PC-3 (cell line): ENCODE measurements around the gene C17orf78. TPM values are rescaled to one million over a fixed set of nuclear protein-coding genes. Genes with fewer than 3 reads are reported as not detected.

Source experiments
- ATAC-seq: fragments of 200-7000 bp; cut with Tn5 transposase; 2 replicates; pipeline ENCODE4 v1.9.1; 2020; ENCODE audit warnings: mild to moderate bottlenecking, moderate library complexity
- BruUV-seq: library from RNA; stranded (reverse); fragments of 400-500 nt; replicated peaks from 2 replicates; lab custom pipeline; 2021; lab: Mats Ljungman, UMichigan
- CTCF ChIA-PET: fragments of 300-600 bp; sonication (Branson Sonifier 250); formaldehyde crosslinking; loops from one replicate; lab custom pipeline; 2022; ENCODE audit warnings: antibody characterized with exemption; lab: Charles Lee
- POLR2A ChIA-PET: fragments of 300-600 bp; sonication (Branson Sonifier 250); formaldehyde crosslinking; loops from one replicate; lab custom pipeline; 2022; ENCODE audit warnings: antibody characterized with exemption; ENCODE audit not compliant: unreplicated experiment; lab: Charles Lee
- DNase-seq: peaks from one replicate; pipeline ENCODE4 v3.0.0-alpha.2; 2015
- H2AFZ ChIP-seq: fragments of 300-600 bp; sonication (generic); 2 replicates; pipeline ENCODE4 v1.6.0; 2016; ENCODE audit warnings: antibody characterized with exemption, low read length
- H3F3A ChIP-seq: fragments of 300-600 bp; sonication (generic); one replicate; pipeline ENCODE4 v1.6.0; 2017; ENCODE audit warnings: antibody characterized with exemption, low read length, control low read depth, mild to moderate bottlenecking; ENCODE audit not compliant: unreplicated experiment
- H3K27ac ChIP-seq: fragments of 300-600 bp; sonication (generic); 2 replicates; pipeline ENCODE4 v1.5.1; 2016; ENCODE audit warnings: mild to moderate bottlenecking, low read length
- H3K27me3 ChIP-seq: fragments of 300-600 bp; sonication (generic); 2 replicates; pipeline ENCODE4 v1.6.1; 2016; ENCODE audit warnings: low read length, mixed read lengths
- H3K36me3 ChIP-seq: fragments of 300-600 bp; sonication (generic); 2 replicates; pipeline ENCODE4 v1.6.1; 2016; ENCODE audit warnings: low read depth, mixed run types, low read length, mixed read lengths
- H3K4me1 ChIP-seq: fragments of 300-600 bp; sonication (generic); 2 replicates; pipeline ENCODE4 v1.5.1; 2016; ENCODE audit warnings: low read length; ENCODE audit not compliant: insufficient read depth
- H3K4me2 ChIP-seq: fragments of 300-600 bp; sonication (generic); 2 replicates; pipeline ENCODE4 v1.6.0; 2016; ENCODE audit warnings: low read length
- H3K4me3 ChIP-seq: fragments of 300-600 bp; sonication (generic); 2 replicates; pipeline ENCODE4 v1.5.1; 2016; ENCODE audit warnings: mild to moderate bottlenecking, low read length, mixed read lengths
- H3K79me2 ChIP-seq: fragments of 300-600 bp; sonication (generic); 2 replicates; pipeline ENCODE4 v1.6.1; 2017; ENCODE audit warnings: low read length, mixed read lengths
- H3K9ac ChIP-seq: fragments of 300-600 bp; sonication (generic); 2 replicates; pipeline ENCODE4 v1.6.0; 2016; ENCODE audit warnings: mild to moderate bottlenecking, low read length
- H3K9me2 ChIP-seq: fragments of 300-600 bp; sonication (generic); replicated peaks from 2 replicates; pipeline ENCODE4 v1.6.1; 2016; ENCODE audit warnings: mixed run types, low read length, mixed read lengths
- H3K9me3 ChIP-seq: fragments of 300-600 bp; sonication (generic); 2 replicates; pipeline ENCODE4 v1.6.1; 2016; ENCODE audit warnings: low read length, mixed read lengths
- H4K20me1 ChIP-seq: fragments of 300-600 bp; sonication (generic); 2 replicates; pipeline ENCODE4 v1.6.1; 2016; ENCODE audit warnings: low read length, mixed read lengths
- EZH2 ChIP-seq: fragments of 300-600 bp; sonication (generic); IDR thresholded peaks from one replicate; pipeline ENCODE4 v1.6.1; 2017; ENCODE audit warnings: antibody characterized with exemption, mild to moderate bottlenecking, low read length; ENCODE audit not compliant: unreplicated experiment
- EZH2phosphoT487 ChIP-seq: fragments of 300-600 bp; sonication (generic); IDR thresholded peaks from 2 replicates; pipeline ENCODE4 v1.6.1; 2018; ENCODE audit warnings: mild to moderate bottlenecking, antibody characterized with exemption, low read length, borderline replicate concordance
- intact Hi-C: fragments of 100-400 bp; cut with micrococcal nuclease; formaldehyde crosslinking; loops from 2 replicates; pipeline ENCODE4 v1.9.0; 2023
- total RNA-seq: library from RNA; depleted of rRNA; stranded (reverse); fragments of >200 nt; gene quantifications from 2 replicates; pipeline ENCODE4 v1.2.3, GENCODE V29; 2014
- TF ChIP-seq, protein P1 (sequence below): fragments of 300-600 bp; sonication (generic); conservative IDR thresholded peaks from 2 replicates; pipeline ENCODE4 v1.5.1; 2017; ENCODE audit warnings: antibody characterized with exemption, low read depth, mild to moderate bottlenecking, low read length

The C17orf78 gene
- total RNA-seq, 1 experiment from 2014 or later = not detected

DNA sequence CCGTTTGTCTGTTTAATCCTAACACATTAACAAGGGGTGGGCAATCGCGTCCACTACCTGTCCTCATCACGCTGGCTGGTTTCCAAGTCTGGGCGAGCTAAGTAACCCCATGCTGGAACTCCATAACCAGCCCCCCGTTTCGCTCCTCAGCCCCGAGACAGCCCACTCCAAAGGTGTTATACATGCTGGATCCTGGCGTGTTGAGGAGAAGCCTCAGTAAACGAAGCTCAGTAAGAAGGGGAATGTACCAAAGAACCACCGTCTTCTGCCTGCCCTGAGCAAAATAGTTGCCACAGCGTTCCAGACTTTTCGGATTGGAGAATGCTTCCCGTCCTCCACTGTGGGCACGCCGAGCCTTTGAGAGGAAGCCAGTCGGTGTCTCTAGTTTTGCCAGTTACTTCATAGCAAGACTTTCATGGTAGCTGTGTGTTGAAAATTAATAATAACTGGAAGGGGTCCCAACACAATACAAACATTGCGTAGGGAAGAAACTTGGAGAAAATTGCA lies 16.1 kb upstream of the C17orf78 start:
- POLR2A ChIA-PET = interaction anchor here (0.6 kb wide), 1 partner anchor 312 kb away, joined by 7 read pairs; no protein-coding TSS in a partner anchor

DNA sequence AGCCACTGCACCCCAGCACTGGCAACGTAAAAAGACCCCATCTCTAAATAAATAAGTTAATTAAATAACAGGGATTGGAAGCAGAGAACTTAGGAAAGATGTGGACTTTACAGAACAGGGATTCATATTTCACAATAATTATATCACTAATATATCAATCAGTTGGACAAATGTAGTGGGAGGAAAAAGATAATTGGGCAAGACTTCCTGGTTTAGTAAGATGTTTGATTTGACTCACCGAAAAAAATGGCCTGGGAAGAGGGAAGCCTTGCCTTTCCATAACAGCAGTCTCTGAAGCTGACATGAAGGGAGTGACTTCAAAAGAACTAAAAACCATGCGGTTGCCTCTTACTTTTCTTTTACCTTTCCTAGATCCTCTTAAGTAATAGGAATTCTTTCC lies 15.2 kb upstream of the C17orf78 start:
- Histone ChIP-seq H3K36me3 (no peaks in the 10 kb centered on the region), H3K9me3 (no peaks in the 10 kb centered on the region), H4K20me1 (peaks cover 17% of the 10 kb centered on the region), H3K27me3 (no peaks in the 10 kb centered on the region), H3K9ac (no peak overlapping the region), H3K4me3 (no peak overlapping the region), H3K4me2 (no peak overlapping the region), H3K4me1 (peaks cover 27% of the 10 kb centered on the region), H3F3A (no peaks in the 10 kb centered on the region), H3K27ac (peak overlapping the region; percentile 77; the same call in 1 of the 2 replicates), H2AFZ (no peak overlapping the region), H3K79me2 (peaks cover 32% of the 10 kb centered on the region), H3K9me2 (no peaks in the 10 kb centered on the region)
- DNase-seq (peak; percentile 62), ATAC-seq (no peak)
- no TSS peak for BruUV-seq
- ChIA-PET POLR2A (no interaction called here), CTCF (no interaction called here)
- no peak for TF ChIP-seq EZH2phosphoT487
- intact Hi-C loops = no loop called here

More for the DNA sequence above, 16.1 kb upstream of the C17orf78 start:
- Histone ChIP-seq H3K9me2 (no peaks in the 10 kb centered on the region), H3K4me2 (peak overlapping the region; percentile 85), H3K4me3 (peak overlapping the region; percentile 85; the same call in 1 of the 2 replicates), H3K36me3 (no peaks in the 10 kb centered on the region), H2AFZ (peak overlapping the region; percentile 72; the same call in 1 of the 2 replicates), H3K9ac (peak overlapping the region; percentile 98), H3K27ac (peak overlapping the region; percentile 77), H3K9me3 (no peaks in the 10 kb centered on the region), H3K4me1 (peaks cover 27% of the 10 kb centered on the region), H3K79me2 (peaks cover 41% of the 10 kb centered on the region), H3F3A (no peaks in the 10 kb centered on the region), H4K20me1 (peaks cover 17% of the 10 kb centered on the region), H3K27me3 (no peaks in the 10 kb centered on the region)
- BruUV-seq = TSS peak; percentile 93
- DNase-seq (no peak), ATAC-seq (no peak)
- CTCF ChIA-PET = no interaction called here
- TF ChIP-seq EZH2 = no peak
- TF ChIP-seq EZH2phosphoT487 = no peak
- TF ChIP-seq, protein P1, sequence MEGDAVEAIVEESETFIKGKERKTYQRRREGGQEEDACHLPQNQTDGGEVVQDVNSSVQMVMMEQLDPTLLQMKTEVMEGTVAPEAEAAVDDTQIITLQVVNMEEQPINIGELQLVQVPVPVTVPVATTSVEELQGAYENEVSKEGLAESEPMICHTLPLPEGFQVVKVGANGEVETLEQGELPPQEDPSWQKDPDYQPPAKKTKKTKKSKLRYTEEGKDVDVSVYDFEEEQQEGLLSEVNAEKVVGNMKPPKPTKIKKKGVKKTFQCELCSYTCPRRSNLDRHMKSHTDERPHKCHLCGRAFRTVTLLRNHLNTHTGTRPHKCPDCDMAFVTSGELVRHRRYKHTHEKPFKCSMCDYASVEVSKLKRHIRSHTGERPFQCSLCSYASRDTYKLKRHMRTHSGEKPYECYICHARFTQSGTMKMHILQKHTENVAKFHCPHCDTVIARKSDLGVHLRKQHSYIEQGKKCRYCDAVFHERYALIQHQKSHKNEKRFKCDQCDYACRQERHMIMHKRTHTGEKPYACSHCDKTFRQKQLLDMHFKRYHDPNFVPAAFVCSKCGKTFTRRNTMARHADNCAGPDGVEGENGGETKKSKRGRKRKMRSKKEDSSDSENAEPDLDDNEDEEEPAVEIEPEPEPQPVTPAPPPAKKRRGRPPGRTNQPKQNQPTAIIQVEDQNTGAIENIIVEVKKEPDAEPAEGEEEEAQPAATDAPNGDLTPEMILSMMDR = no peak
- intact Hi-C loops = no loop called here

GRCh38 chr17:37361543-37361942 lies 14.2 kb upstream of the C17orf78 start:
- Histone ChIP-seq H3F3A (no peaks in the 10 kb centered on the region), H3K4me1 (peaks cover 26% of the 10 kb centered on the region), H3K4me3 (no peak overlapping the region), H3K9ac (no peak overlapping the region), H3K9me2 (no peaks in the 10 kb centered on the region), H3K4me2 (no peak overlapping the region), H3K79me2 (peaks cover 23% of the 10 kb centered on the region), H3K27me3 (no peaks in the 10 kb centered on the region), H3K27ac (no peak overlapping the region), H3K36me3 (no peaks in the 10 kb centered on the region), H4K20me1 (peaks cover 17% of the 10 kb centered on the region), H2AFZ (no peak overlapping the region), H3K9me3 (no peaks in the 10 kb centered on the region)
- CTCF ChIA-PET = no interaction called here
- no peak for DNase-seq
- no peak for ATAC-seq
- intact Hi-C loops = no loop called here
- POLR2A ChIA-PET = no interaction called here
- TF ChIP-seq, protein P1 = no peak
- TF ChIP-seq EZH2phosphoT487 (no peak), EZH2 (no peak)
- BruUV-seq = no TSS peak
